Measurements from ENCODE around the gene PRKN.

DNA sequence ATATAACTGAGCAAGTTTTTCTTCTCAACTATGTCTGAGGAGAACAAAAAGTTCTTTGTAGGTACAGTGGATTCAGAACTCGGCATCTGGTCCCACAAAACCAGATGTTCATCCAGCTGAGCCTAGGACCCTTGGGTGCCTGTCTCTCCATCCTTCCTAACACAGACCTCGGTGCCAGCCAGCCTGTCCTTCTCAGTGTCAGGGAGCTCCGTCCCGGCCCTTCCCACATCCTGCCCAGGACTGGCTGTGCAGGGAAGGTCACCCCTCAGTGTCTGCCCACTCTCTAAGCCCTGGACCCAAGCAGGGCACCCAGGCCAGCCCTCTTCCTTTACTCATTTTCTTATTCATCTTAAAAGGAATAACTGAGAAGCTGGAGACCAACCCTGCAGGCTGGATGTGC is 1421.7 kb downstream of the PRKN start:
- no peak for TF ChIP-seq POLR2A (IDR thresholded peaks at IDR 0.05)
- TF ChIP-seq, protein P1, sequence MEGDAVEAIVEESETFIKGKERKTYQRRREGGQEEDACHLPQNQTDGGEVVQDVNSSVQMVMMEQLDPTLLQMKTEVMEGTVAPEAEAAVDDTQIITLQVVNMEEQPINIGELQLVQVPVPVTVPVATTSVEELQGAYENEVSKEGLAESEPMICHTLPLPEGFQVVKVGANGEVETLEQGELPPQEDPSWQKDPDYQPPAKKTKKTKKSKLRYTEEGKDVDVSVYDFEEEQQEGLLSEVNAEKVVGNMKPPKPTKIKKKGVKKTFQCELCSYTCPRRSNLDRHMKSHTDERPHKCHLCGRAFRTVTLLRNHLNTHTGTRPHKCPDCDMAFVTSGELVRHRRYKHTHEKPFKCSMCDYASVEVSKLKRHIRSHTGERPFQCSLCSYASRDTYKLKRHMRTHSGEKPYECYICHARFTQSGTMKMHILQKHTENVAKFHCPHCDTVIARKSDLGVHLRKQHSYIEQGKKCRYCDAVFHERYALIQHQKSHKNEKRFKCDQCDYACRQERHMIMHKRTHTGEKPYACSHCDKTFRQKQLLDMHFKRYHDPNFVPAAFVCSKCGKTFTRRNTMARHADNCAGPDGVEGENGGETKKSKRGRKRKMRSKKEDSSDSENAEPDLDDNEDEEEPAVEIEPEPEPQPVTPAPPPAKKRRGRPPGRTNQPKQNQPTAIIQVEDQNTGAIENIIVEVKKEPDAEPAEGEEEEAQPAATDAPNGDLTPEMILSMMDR (IDR thresholded peaks at IDR 0.05 in 8 of 11, conservative IDR thresholded peaks at IDR 0.05 in 3 of 11), result no peak
